Tibial nerve (tissue), 4 donors: ENCODE measurements around the gene SYN1. TPM values are rescaled to one million over a fixed set of nuclear protein-coding genes. Genes with fewer than 3 reads are reported as not detected.
A peak's percentile ranks its signal among the peaks of the same experiment; 100 is the strongest.

ENCODE experiments used
- DNase-seq, 2 donors: peaks; one replicate each; pipeline ENCODE4 v3.0.0-alpha.2; 2019; ENCODE audit warnings: low spot score in 2 of 2
- H3K27ac ChIP-seq, 4 donors: fragments of 200-600 bp; sonication (generic) in 3 of 4; one replicate each; pipeline ENCODE4 v1.5.1; 2017 to 2019; ENCODE audit warnings: mild to moderate bottlenecking in 1 of 4
- H3K27me3 ChIP-seq, 2 donors: fragments of 200-600 bp; sonication (generic) in 1 of 2; one replicate each; pipeline versions ENCODE4 v1.5.1 to v1.6.0; 2017 to 2019
- H3K36me3 ChIP-seq, 3 donors: fragments of 200-600 bp; sonication (generic); one replicate each; pipeline ENCODE4 v1.5.1; 2018 to 2019
- H3K4me1 ChIP-seq, 4 donors: fragments of 200-600 bp; sonication (generic) in 3 of 4; one replicate each; pipeline ENCODE4 v1.5.1; 2017 to 2019
- H3K4me3 ChIP-seq, 4 donors: fragments of 200-600 bp; sonication (generic) in 3 of 4; one replicate each; pipeline ENCODE4 v1.5.1; 2017 to 2019; ENCODE audit warnings: mild to moderate bottlenecking in 1 of 4, moderate library complexity in 1 of 4
- H3K9me3 ChIP-seq, 4 donors: fragments of 200-600 bp; sonication (generic) in 3 of 4; one replicate each; pipeline ENCODE4 v1.5.1; 2017 to 2019
- CTCF ChIP-seq, 5 experiments: fragments of 200-600 bp in 3 of 5; fragments of 450-650 bp in 2 of 5; sonication (generic) in 3 of 5; IDR thresholded peaks; one replicate each; pipeline ENCODE4 v1.5.1; 2016 to 2019; ENCODE audit warnings: antibody characterized with exemption in 5 of 5, mild to moderate bottlenecking in 3 of 5, moderate library complexity in 2 of 5
- EP300 ChIP-seq, 2 donors: sonication (generic); formaldehyde crosslinking; IDR thresholded peaks; one replicate each; pipeline ENCODE4 v1.6.1; 2017; ENCODE audit warnings: antibody characterized with exemption in 2 of 2, mild to moderate bottlenecking in 1 of 2
- POLR2A ChIP-seq, 2 donors: fragments of 450-650 bp; IDR thresholded peaks; one replicate each; pipeline ENCODE4 v1.6.1; 2017; ENCODE audit warnings: antibody characterized with exemption in 2 of 2, mild to moderate bottlenecking in 2 of 2, moderate library complexity in 2 of 2
- WGBS, 2 donors: methylation state at CpG; one replicate each; pipeline ENCODE4 v1.1.5; 2018; 5-methylcytosine and 5-hydroxymethylcytosine counted together
- total RNA-seq, 4 donors: library from RNA; depleted of rRNA; stranded (reverse); fragments of >200 nt; gene quantifications; one replicate each; pipeline ENCODE4 v1.1.0, GENCODE V29; 2016

The SYN1 gene
- total RNA-seq, 4 donors from 2014 or later: 0.42 to 1.2 TPM; not detected in 2

- Histone ChIP-seq H3K9me3 (no peaks in the 10 kb centered on the region), H3K4me1 (no peaks in the 10 kb centered on the region), H3K27ac (no peak within 1 kb of the TSS), H3K36me3 (peaks cover 0 to 9% (median 0%) of the 10 kb centered on the region in 3 donors), H3K27me3 (no peaks in the 10 kb centered on the region), H3K4me3 (peak within 1 kb of the TSS in 1 of 4 donors; percentile 25)
- DNase-seq: no peak
- TF ChIP-seq EP300 (IDR thresholded peaks at IDR 0.05) (no peak), POLR2A (IDR thresholded peaks at IDR 0.05) (no peak), CTCF (IDR thresholded peaks at IDR 0.05) (no peak)
- WGBS, 2 donors: 36 to 71% methylated on average over 5 to 13 of the region's 14 CpGs
Measured at GRCh38 chrX:47629419-47630200, 10.0 kb upstream of the SYN1 start, which contains the start of gene CFP. TSS of gene CFP (minus strand) at chrX:47629930. CDS start at chrX:47629844, 86 bp downstream.

- Histone ChIP-seq H3K27me3 (peaks cover 0 to under 1% of the 10 kb centered on the region in 2 donors), H3K36me3 (peaks cover 0 to 7% (median 0%) of the 10 kb centered on the region in 3 donors), H3K4me1 (no peaks in the 10 kb centered on the region), H3K27ac (no peak overlapping the region), H3K4me3 (peak overlapping the region in 1 of 4 donors; percentile 25), H3K9me3 (no peaks in the 10 kb centered on the region)
- DNase-seq: no peak
- 67% methylated on average over 1 of the region's 1 CpG for WGBS, 2 donors
- TF ChIP-seq EP300 (IDR thresholded peaks at IDR 0.05) (no peak), POLR2A (IDR thresholded peaks at IDR 0.05) (no peak), CTCF (IDR thresholded peaks at IDR 0.05) (no peak)
Measured at GRCh38 chrX:47628982-47629381, 9.3 kb upstream of the SYN1 start.

GRCh38 chrX:47625365-47625764, 5.7 kb upstream of the SYN1 start:
- Histone ChIP-seq H3K27ac (no peak overlapping the region), H3K4me1 (no peaks in the 10 kb centered on the region), H3K9me3 (no peaks in the 10 kb centered on the region), H3K4me3 (no peak overlapping the region), H3K36me3 (peaks cover 0 to 7% (median 0%) of the 10 kb centered on the region in 3 donors), H3K27me3 (peaks cover 0 to 10% of the 10 kb centered on the region in 2 donors)
- no peak for DNase-seq
- TF ChIP-seq EP300 (IDR thresholded peaks at IDR 0.05) (no peak), CTCF (IDR thresholded peaks at IDR 0.05) (no peak), POLR2A (IDR thresholded peaks at IDR 0.05) (no peak)
- WGBS, 2 donors: 70 to 90% methylated on average over 2 of the region's 2 CpGs

GRCh38 chrX:47623540-47624027, 3.9 kb upstream of the SYN1 start:
- TF ChIP-seq POLR2A (IDR thresholded peaks at IDR 0.05) (no peak), CTCF (IDR thresholded peaks at IDR 0.05) (no peak), EP300 (IDR thresholded peaks at IDR 0.05) (no peak)
- peaks cover 0 to 7% (median 0%) of the 10 kb centered on the region in 3 donors for H3K36me3 ChIP-seq
- H3K27me3 ChIP-seq: peaks cover 0 to 10% of the 10 kb centered on the region in 2 donors
- 0 to 27% methylated on average over 6 to 35 of the region's 35 CpGs for WGBS, 2 donors
- no peak for DNase-seq
- H3K27ac ChIP-seq: no peak overlapping the region
- no peaks in the 10 kb centered on the region for H3K9me3 ChIP-seq
- H3K4me3 ChIP-seq: peak overlapping the region in 2 of 4 donors; percentile 9 to 32
- peaks cover 0 to 2% (median 0%) of the 10 kb centered on the region in 4 donors for H3K4me1 ChIP-seq

- WGBS, 2 donors: 81 to 85% methylated on average over 6 of the region's 6 CpGs
- Histone ChIP-seq H3K27ac (no peak overlapping the region), H3K4me1 (peaks cover 0 to 2% (median 0%) of the 10 kb centered on the region in 4 donors), H3K9me3 (no peaks in the 10 kb centered on the region), H3K27me3 (peaks cover 0 to 10% of the 10 kb centered on the region in 2 donors), H3K36me3 (peaks cover 0 to 4% (median 0%) of the 10 kb centered on the region in 3 donors), H3K4me3 (no peak overlapping the region)
- no peak for DNase-seq
- TF ChIP-seq EP300 (IDR thresholded peaks at IDR 0.05) (no peak), CTCF (IDR thresholded peaks at IDR 0.05) (no peak), POLR2A (IDR thresholded peaks at IDR 0.05) (no peak)
Measured at GRCh38 chrX:47621851-47622250, 2.2 kb upstream of the SYN1 start.
